Uterus (tissue), 4 donors: Measurements from ENCODE around the gene CTNND2. TPM values are rescaled to one million over a fixed set of nuclear protein-coding genes. Genes with fewer than 3 reads are reported as not detected.

Experiments
- DNase-seq, 2 donors: peaks; one replicate each; pipeline ENCODE4 v3.0.0-alpha.2; 2019 to 2020
- H3K27ac ChIP-seq, 2 donors: fragments of 200-600 bp; sonication (generic); 1 replicate in 1 of 2; 2 replicates in 1 of 2; pipeline ENCODE4 v1.5.1; 2016 to 2018
- H3K27me3 ChIP-seq, 2 donors: fragments of 200-600 bp; sonication (generic); one replicate each; pipeline ENCODE4 v1.5.1; 2018 to 2019; ENCODE audit warnings: control low read depth in 1 of 2
- H3K36me3 ChIP-seq, 2 donors: fragments of 200-600 bp; sonication (generic); one replicate each; pipeline ENCODE4 v1.5.1; 2019; ENCODE audit warnings: control low read depth in 1 of 2
- H3K4me1 ChIP-seq, 2 donors: fragments of 200-600 bp; sonication (generic); one replicate each; pipeline ENCODE4 v1.5.1; 2018 to 2019; ENCODE audit warnings: control low read depth in 1 of 2
- H3K4me3 ChIP-seq, 2 donors: fragments of 200-600 bp; sonication (generic); 1 replicate in 1 of 2; 2 replicates in 1 of 2; pipeline ENCODE4 v1.5.1; 2018 to 2019; ENCODE audit warnings: mild to moderate bottlenecking in 1 of 2
- H3K9me3 ChIP-seq, 2 donors: fragments of 200-600 bp; sonication (generic); one replicate each; pipeline ENCODE4 v1.5.1; 2019; ENCODE audit warnings: control low read depth in 1 of 2
- CTCF ChIP-seq, 4 experiments: fragments of 200-600 bp in 2 of 4; fragments of 450-650 bp in 2 of 4; sonication (generic) in 2 of 4; IDR thresholded peaks; one replicate each; pipeline ENCODE4 v1.5.1; 2016 to 2019; ENCODE audit warnings: antibody characterized with exemption in 4 of 4, mild to moderate bottlenecking in 2 of 4, moderate library complexity in 1 of 4
- POLR2A ChIP-seq, 2 donors: fragments of 450-650 bp; IDR thresholded peaks; one replicate each; pipeline ENCODE4 v1.6.1; 2016; ENCODE audit warnings: antibody characterized with exemption in 2 of 2, mild to moderate bottlenecking in 1 of 2, moderate library complexity in 1 of 2
- intact Hi-C: fragments of 100-400 bp; cut with DNase I; formaldehyde crosslinking; loops from one replicate; pipeline ENCODE4 v1.15.1; 2023; ENCODE audit warnings: low total_unique reads
- total RNA-seq, 4 donors: library from RNA; depleted of rRNA in 3 of 4; stranded (reverse); fragments of >200 nt in 3 of 4; gene quantifications; one replicate each; pipeline versions ENCODE4 v1.1.0 to v1.2.4, GENCODE V29; 2014 to 2023
- donor health status: DM: yes; HTN: yes; CAD: no.

CTNND2 gene
- total RNA-seq, 4 donors from 2014 or later: 0.49 to 1.2 TPM; not detected in 2

GRCh38 chr5:11449966-11450365, 454.3 kb downstream of the CTNND2 start:
- no peaks in the 10 kb centered on the region for H3K27me3 ChIP-seq
- no peaks in the 10 kb centered on the region for H3K4me1 ChIP-seq
- no peaks in the 10 kb centered on the region for H3K9me3 ChIP-seq
- H3K27ac ChIP-seq: no peak overlapping the region
- intact Hi-C loops: no loop called here
- H3K4me3 ChIP-seq: no peak overlapping the region
- no peaks in the 10 kb centered on the region for H3K36me3 ChIP-seq
- TF ChIP-seq CTCF (IDR thresholded peaks at IDR 0.05) (no peak), POLR2A (IDR thresholded peaks at IDR 0.05) (no peak)
- DNase-seq: no peak

GRCh38 chr5:11449217-11449616, 455.0 kb downstream of the CTNND2 start:
- intact Hi-C loops: no loop called here
- TF ChIP-seq CTCF (IDR thresholded peaks at IDR 0.05) (no peak), POLR2A (IDR thresholded peaks at IDR 0.05) (no peak)
- no peaks in the 10 kb centered on the region for H3K36me3 ChIP-seq
- no peak for DNase-seq
- no peaks in the 10 kb centered on the region for H3K9me3 ChIP-seq
- no peak overlapping the region for H3K27ac ChIP-seq
- H3K4me1 ChIP-seq: no peaks in the 10 kb centered on the region
- no peak overlapping the region for H3K4me3 ChIP-seq
- H3K27me3 ChIP-seq: no peaks in the 10 kb centered on the region

GRCh38 chr5:11443831-11444230, 460.4 kb downstream of the CTNND2 start:
- no peak for DNase-seq
- no peak for TF ChIP-seq POLR2A (IDR thresholded peaks at IDR 0.05)
- TF ChIP-seq CTCF (IDR thresholded peaks at IDR 0.05): no peak
- H3K36me3 ChIP-seq: no peaks in the 10 kb centered on the region
- no peaks in the 10 kb centered on the region for H3K4me1 ChIP-seq
- H3K27ac ChIP-seq: no peak overlapping the region
- intact Hi-C loops: no loop called here
- no peak overlapping the region for H3K4me3 ChIP-seq
- H3K9me3 ChIP-seq: no peaks in the 10 kb centered on the region
- no peaks in the 10 kb centered on the region for H3K27me3 ChIP-seq

GRCh38 chr5:11432116-11432515, 472.1 kb downstream of the CTNND2 start:
- H3K4me3 ChIP-seq: no peak overlapping the region
- H3K27me3 ChIP-seq: no peaks in the 10 kb centered on the region
- no peak overlapping the region for H3K27ac ChIP-seq

GRCh38 chr5:11429254-11429653, 475.0 kb downstream of the CTNND2 start:
- Histone ChIP-seq H3K27me3 (no peaks in the 10 kb centered on the region), H3K9me3 (no peaks in the 10 kb centered on the region), H3K36me3 (no peaks in the 10 kb centered on the region), H3K27ac (no peak overlapping the region), H3K4me1 (no peaks in the 10 kb centered on the region), H3K4me3 (no peak overlapping the region)
- no peak for TF ChIP-seq POLR2A (IDR thresholded peaks at IDR 0.05)
- no peak for TF ChIP-seq CTCF (IDR thresholded peaks at IDR 0.05)
- intact Hi-C loops: no loop called here
- no peak for DNase-seq

More at GRCh38 chr5:11432116-11432515, 472.1 kb downstream of the CTNND2 start:
- no peaks in the 10 kb centered on the region for H3K9me3 ChIP-seq
- intact Hi-C loops: no loop called here
- DNase-seq: no peak
- no peak for TF ChIP-seq POLR2A (IDR thresholded peaks at IDR 0.05)
- TF ChIP-seq CTCF (IDR thresholded peaks at IDR 0.05): no peak
- H3K4me1 ChIP-seq: no peaks in the 10 kb centered on the region
- H3K36me3 ChIP-seq: no peaks in the 10 kb centered on the region
